GM12801 (cell line): ENCODE data around the gene BIRC6.

Source experiments
- CTCF ChIP-seq: IDR thresholded peaks from one replicate; pipeline ENCODE4 v1.5.1; 2011; ENCODE audit warnings: control low read depth; ENCODE audit not compliant: insufficient read length; ENCODE audit errors: extremely low read depth

The BIRC6 gene

GRCh38 chr2:32425719-32426141 is 68.9 kb downstream of the BIRC6 start:
- no peak for TF ChIP-seq CTCF

GRCh38 chr2:32427672-32428610 is 71.1 kb downstream of the BIRC6 start:
- no peak for TF ChIP-seq CTCF

- no peak for TF ChIP-seq CTCF
These were observed 74.0 kb downstream of the BIRC6 start for GRCh38 chr2:32430804-32431203.

DNA sequence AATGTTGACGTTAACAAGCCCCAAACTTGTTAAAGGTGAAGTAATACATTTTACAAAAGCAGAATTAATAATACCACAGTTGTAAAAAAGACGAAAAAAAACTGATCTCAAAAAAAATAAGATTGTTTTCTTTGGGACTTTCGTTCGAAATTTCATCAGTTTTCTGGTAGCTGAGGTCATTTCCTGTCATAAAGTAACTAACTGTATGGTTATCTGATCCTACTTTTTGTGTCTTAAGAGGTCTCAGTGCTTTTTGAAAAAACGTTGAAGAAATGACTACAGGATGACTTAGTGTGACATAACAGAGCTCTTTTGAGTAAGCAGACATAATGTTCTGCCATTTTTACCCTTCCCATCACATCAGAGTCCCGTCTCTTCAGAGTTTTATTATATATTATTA is 79.3 kb downstream of the BIRC6 start:
- no peak for TF ChIP-seq CTCF

DNA sequence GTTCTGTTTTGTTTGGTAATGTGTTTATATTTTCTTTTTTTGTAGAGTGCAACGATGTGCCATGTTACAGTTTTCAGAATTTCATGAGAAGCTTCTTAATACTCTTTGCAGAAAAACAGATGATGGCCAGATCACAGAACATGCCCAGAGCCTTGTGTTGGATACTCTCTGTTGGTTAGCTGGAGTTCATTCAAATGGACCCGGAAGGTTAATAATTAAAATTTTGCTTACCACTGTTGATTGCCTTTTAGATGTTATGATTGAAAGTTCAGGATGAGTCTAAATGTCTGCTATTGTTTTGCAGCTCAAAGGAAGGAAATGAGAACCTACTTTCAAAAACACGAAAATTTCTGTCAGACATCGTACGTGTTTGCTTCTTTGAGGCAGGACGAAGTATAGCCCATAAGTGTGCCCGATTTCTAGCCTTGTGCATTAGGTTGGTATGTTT is 85.2 kb downstream of the BIRC6 start:
- no peak for TF ChIP-seq CTCF

- TF ChIP-seq CTCF: no peak
These were observed 89.5 kb downstream of the BIRC6 start for GRCh38 chr2:32446369-32446768.

- no peak for TF ChIP-seq CTCF
These were observed 94.0 kb downstream of the BIRC6 start for GRCh38 chr2:32450851-32451250.
